ENCODE results near the gene TBX5. TPM values are rescaled to one million over a fixed set of nuclear protein-coding genes. Genes with fewer than 3 reads are reported as not detected.
"Not testable (repeated sequence)": the region's sequence is repeated elsewhere in the genome, so short reads cannot be mapped to it uniquely, and the experiment has no call there.

The TBX5 gene
- polyA plus RNA-seq, 4 donors = 0.04 TPM; not detected in 3

DNA sequence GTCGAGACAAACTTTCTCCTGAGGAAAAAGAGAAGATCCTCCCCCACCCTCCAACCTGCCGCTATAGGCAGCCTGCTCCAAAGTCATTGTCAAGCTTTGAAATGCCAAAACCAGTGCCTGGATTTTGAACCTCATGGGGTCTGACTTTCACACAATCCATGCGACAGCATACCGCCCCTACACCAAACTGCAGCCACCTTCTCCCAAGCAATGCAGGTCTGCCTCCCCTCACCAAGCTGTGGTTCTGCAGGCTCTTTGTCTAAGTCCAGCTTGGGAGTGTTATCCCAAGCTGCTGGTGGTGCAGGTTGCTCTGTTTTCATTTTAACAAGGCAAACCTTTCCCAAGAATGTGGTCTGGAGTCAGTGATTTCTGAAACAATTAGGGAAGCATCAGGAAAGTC, 12.4 kb downstream of the TBX5 start:
- no peak for DNase-seq (ENCODE audit: low read depth in 4 of 4, low spot score in 2 of 4)

DNA sequence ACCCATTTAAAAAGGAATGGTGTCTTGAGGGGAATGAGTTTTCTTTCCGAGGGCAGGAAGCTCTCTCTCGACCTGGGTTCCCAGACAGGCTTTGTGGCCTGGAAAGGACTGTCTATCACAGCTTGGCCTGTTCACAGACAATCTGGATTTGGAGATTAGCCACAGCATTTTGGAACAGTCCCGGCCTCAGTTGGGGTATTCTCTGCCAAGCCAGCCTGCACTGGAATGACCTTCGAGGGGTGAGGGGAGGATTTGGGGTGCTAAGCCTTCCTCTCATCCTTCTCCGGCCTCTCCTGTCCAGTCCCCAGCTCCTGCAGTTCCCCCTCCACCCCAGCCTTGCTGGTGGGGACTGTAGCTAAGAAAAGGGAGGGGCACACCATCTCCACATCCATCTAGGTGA, 13.0 kb downstream of the TBX5 start:
- no peak for DNase-seq (ENCODE audit: low read depth in 4 of 4, low spot score in 2 of 4)

DNA sequence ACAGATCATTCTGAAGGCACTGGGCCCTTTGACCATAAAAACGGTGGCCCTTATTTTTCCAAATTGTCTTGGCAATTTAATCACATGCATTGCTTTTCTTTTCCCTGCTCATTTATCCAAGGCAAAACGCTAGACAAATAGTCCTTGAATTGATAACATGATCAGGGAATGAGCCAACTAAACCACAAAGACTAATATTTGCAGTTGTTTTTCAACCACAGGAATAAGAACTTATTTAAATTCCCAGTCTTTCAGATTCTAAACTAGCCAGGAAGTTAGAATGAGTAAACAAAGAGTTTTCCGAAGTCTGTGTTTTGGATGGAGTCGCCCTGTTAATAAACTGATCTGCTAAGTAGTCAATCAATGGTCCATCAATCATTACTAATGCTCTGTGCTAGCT, 14.9 kb downstream of the TBX5 start:
- no peak for DNase-seq (ENCODE audit: low read depth in 4 of 4, low spot score in 2 of 4)

DNA sequence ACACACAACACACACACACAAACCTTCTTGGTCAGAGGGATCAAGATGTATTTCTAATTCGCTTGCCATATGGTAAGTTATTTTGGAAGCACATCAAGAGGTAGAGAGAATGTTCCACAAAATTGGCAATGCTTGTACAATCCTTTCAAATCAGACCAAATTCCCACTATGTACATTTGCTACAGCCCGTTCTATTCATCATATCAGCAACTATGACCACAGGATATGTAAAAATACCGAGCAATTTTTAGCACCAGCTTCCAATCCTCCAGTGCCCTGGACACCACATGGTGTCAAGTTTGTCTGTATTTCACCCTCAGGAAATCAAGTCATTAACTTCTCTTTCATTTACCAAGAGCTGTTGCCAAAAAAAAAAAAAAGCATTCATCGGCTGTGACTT, 21.2 kb downstream of the TBX5 start:
- DNase-seq (ENCODE audit: low read depth in 4 of 4, low spot score in 2 of 4) = no peak

DNA sequence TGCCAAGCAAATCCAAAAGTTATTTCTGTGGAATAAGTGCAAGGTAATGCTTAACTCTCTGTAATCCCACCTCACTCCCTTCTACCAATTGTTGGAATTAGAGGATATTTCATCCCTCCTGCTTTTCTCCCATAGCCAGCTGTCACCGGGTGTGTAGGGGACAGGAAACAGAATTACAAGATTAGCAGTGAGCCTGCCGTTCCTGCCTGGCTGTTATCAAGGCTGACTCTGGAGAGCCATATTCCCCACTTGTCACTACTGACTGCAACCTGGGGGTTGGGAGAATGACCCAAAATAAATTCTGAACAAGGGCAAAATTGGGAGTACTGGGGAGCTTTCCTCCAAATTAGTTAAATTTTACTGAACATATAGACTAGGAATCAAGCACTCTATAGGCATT, 24.8 kb downstream of the TBX5 start:
- DNase-seq (ENCODE audit: low read depth in 4 of 4, low spot score in 2 of 4) = no peak

DNA sequence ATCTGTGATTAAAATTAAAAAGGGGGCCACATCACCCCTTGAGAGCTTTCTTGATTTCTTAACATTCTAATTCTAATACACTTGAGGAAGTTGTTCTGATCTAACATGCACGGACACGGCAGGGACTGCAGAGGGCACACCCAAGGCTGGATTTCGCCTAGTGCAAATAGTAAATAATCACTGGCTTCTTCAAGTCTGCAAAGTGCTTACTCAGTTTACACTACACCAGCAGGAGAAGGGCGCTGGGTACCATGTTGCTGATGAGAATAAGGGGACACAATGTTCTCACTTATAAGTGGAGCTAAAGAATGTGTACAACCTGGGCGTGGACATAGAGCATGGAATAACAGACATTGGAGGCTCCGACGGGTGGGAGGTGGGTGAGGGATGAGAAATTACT, 34.2 kb downstream of the TBX5 start:
- DNase-seq (ENCODE audit: low read depth in 4 of 4, low spot score in 2 of 4) = no peak

DNA sequence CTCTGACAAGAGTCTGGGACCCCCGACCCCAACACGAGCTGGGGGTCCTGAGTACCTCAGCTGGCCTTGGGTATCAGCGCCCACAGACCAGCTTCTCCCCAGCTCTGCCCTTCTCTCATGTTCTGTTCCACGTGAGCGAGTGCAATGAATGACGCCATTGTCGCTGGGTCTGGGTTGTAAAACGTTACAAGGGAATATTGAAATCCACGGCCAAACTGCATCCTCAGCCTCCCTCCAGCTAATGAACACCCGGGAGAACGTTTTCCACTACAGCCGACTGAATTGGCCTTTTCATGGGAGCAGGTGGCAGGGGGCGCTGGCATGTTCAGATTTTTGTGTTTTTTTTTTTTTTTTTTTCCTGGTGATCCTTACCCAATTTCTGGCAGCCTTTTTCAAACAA, 34.7 kb downstream of the TBX5 start:
- no peak for DNase-seq (ENCODE audit: low read depth in 4 of 4, low spot score in 2 of 4)

DNA sequence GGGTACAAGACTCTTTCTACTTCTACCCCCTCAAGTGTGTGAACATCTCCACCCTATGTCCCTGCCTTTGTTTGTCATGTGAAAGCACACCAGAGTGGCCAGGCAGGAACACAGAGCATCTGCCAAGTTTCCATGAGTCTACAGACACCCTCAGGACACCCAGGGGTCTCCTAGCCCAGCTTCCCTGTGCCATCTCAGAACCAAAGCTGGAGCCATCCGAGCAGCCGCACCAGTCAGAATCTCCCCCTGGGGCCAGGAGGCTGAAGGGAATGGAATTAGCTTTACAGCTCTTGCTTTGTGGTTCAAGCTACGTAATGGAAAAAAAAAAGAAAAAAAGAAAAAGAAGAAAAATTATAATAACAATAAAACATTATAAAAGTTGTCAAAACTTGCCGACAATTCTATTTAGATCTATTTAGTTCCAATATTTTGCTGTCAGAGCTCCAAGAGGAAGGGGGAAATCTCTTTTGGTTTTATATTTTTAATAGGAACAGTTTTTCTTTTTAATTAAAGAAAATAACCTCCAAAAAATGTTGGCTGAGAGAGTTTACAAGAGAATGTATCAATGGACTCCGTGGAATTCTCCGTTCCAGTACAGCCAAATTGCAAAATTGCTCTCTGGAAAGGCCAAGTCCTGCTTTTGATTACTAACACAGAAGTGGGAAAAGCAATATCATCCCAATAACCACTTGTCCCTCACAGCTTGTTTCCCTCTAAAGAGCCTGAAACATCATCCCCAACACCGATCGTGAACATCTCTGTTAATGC, 37.1 kb downstream of the TBX5 start:
- no peak for DNase-seq (ENCODE audit: low read depth in 4 of 4, low spot score in 2 of 4)

DNA sequence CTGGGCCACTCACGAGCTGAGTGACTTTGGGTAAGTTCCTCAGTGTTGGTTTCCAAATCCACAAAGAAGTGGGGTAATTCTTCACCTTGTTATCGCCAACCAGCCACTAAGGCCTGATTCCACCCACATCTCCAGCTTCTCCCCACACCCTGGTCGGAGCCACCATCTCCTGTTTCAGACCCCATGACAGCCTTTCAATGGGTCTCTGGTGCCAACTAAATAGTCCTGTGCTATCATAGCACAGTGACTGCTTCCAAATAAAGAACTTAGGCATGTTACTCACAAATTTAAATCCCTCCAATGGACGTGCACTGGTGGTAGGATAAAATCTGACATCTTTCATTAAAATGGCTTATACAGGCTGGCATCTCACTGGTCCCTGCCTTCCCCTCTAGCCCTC, 44.0 kb downstream of the TBX5 start:
- DNase-seq (ENCODE audit: low read depth in 4 of 4, low spot score in 2 of 4) = no peak

DNA sequence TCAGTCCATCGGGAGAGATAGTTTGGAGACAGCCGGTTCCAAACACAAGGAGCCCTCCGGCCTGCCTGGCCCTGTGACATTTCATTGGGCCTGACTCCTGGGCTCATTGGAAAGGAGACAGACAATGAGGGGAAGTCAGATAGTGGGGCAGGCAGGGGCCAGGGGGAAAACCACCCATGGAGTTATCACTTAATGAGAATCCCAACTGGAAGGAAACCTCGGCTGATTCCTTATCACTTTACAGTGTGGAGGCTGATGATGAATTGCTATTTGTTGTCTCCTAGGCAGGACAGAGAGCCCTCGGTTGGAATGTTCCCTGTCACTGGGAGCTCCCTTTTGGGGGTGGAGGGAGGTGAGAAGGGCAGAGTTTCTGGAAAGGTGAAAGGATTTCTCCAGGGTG, 44.4 kb downstream of the TBX5 start:
- DNase-seq (ENCODE audit: low read depth in 4 of 4, low spot score in 2 of 4) = no peak

DNA sequence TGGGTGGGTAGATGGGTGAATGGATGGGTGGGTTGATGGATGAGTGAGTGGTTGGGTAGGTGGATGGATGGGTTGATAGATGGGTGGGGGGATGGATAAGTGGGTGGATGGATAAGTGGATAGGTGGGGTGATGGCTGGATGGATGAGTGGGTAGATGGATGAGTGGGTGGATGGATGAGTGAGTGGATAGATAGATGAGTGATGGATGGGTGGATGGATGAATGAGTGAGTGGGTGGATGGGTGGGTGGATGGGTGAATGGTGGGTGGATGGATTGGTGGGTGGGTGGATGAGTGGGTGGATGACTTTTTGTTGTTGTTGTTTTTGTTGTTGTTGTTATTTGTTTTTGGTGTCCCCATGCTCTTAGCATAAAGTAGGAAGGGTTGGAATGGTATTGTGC, 45.5 kb downstream of the TBX5 start:
- no peak for DNase-seq (ENCODE audit: low read depth in 4 of 4, low spot score in 2 of 4)

DNA sequence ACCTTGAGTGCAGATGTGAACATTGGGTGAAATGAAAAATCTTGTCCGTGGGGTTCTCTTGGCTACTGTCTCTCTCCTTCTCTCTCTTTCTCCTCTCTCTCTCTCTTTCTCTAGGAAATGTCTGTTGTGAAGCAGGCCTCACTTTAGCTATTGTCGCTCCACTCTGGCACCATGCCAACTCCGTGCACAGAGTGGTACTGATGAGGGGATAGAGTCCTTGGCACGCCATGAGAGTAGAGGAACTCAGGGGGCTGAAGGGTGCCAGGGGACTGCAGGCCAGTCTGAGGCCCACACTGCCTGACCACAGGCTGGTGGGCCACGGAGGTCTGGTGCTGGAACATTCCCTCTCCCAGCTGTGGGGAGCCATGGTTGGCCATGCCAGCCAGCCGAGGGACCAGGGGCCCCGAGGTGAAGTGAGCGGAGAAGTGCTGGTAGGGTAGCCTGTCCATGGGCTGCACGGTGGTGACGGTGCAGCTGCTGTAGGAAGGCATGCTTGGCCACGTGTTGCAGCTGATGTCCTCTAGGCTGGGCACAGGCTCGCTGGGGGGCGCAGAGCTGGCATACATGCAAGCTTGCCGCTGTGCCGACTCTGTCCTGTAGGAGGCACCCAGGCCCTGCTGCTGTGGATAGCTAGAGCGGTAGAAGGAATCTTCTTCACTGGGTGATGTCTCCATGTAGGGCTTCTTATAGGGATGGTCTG, 50.4 kb downstream of the TBX5 start:
- no peak for DNase-seq (ENCODE audit: low read depth in 4 of 4, low spot score in 2 of 4)

DNA sequence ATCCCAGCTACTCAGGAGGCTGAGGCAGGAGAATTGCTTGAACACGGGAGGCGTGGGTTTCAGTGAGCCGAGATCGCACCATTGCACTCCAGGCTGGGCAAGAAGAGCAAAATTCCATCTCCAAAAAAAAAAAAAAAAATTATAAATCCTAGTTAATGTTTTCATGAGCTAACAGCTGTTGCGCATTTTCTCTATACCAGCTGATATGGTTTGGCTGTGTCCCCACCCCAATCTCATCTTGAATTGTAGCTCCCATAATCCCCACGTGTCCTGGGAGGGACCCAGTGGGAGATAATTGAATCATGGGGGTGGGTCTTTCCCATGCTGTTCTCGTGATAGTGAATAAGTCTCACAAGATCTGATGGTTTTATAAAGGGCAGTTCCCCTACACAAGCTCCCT, 56.7 kb downstream of the TBX5 start:
- DNase-seq (ENCODE audit: low read depth in 4 of 4, low spot score in 2 of 4) = not testable (repeated sequence)

DNA sequence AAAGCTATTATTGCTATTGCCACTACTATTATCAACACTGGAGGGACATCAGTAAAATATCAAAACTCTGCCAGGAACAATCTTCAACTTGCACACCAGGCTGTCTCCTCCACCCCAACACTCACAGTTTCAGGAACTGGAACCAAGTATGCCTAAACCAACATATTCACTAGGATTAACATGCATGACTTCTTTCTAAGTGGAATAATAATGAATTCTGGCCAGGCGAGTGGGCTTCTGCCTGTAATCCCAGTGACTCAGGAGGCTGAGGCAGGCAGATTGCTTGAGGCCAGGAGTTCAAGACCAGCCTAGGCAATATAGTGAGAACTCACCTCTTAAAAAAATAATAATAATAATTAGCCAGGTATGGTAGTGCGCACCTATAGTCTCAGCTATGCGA, 58.1 kb downstream of the TBX5 start:
- DNase-seq (ENCODE audit: low read depth in 4 of 4, low spot score in 2 of 4) = no peak

DNA sequence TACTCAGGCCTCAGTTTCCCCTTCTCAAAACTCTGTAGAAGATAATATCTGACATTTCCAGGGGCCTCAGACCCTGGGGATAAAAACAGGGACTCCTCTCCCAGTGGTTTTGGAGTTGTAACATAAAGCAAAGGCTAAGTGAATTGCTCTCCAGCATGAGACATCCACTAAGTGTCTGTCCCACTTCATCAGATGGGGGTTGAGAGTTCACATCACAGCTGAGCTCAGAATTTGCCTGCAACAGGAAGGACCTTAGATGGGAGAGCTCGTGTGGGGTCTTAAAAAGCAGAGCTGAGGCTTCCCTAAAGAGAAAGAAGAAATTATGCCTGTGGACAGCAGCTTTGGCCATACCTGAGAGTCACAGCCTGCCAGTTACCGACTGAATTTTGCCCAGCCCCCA, 61.1 kb downstream of the TBX5 start:
- DNase-seq (ENCODE audit: low read depth in 4 of 4, low spot score in 2 of 4) = no peak

DNA sequence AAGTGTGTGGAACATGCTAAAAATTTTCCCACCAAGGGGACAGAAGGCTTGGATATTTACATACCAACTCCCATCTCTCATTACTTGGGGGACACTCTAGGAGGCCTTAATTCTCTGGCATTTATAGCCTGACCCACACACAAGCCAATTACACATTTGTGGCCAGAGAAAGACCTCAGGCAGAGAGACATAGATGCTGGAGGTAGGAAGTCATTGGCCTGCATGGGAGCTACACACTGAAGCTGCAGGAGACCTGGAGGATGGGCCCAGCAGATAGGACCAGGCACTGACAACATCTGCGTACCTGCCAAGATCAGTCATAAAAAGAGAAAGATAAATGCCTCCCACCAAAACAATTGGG, 61.7 kb downstream of the TBX5 start:
- no peak for DNase-seq (ENCODE audit: low read depth in 4 of 4, low spot score in 2 of 4)

DNA sequence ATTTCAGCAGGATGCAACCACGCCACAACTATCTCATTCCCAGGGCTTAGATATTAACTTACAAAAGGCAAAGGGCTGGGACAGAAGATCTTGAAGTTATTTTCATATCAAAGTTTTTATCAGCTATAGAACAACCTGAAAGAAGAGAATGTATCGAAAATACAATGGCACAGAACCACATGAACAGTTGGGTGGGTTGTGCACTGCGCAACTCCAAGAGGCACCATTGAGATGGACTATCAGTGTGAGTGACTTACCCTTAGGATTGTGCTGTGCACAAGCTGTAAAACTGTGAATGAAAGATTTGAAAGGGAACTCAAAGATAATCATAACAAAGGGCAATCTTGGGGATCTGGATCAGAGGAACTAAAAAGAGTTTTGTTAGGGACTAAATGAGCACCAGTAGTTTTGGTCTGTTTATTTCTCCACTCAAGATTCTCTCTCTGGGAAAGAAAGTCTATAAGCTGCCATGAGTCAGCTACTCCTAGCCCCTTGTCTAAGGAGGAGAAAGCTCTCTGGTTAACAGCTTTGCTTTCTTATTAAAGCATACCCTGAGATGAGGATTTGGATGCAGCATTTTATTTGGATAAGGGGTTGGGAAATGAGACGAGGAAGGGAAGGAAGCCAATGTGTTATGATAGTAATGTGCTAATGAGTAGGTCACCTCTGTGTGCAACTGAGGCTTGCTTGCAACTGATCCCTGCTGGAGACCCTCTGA, 62.2 kb downstream of the TBX5 start:
- DNase-seq (ENCODE audit: low read depth in 4 of 4, low spot score in 2 of 4) = no peak

DNA sequence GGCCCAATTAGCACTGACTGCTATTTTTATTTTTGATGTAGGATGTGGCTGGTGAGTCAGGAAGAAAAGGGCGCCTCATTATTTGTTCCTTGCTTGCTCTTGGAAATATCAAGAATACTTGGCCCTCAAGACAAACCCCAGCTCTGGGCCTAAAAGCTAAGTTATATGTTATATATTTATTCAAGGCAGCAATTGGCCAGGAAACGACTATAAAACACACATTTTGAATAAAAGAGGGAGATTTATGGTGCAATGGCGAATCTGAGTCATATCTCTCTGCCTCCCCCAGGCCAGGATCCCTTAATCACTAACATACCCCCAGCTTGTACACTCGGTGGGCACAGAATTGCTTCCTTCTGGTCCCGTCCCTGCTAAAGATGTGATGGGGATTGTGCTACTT, 63.3 kb downstream of the TBX5 start:
- no peak for DNase-seq (ENCODE audit: low read depth in 4 of 4, low spot score in 2 of 4)

DNA sequence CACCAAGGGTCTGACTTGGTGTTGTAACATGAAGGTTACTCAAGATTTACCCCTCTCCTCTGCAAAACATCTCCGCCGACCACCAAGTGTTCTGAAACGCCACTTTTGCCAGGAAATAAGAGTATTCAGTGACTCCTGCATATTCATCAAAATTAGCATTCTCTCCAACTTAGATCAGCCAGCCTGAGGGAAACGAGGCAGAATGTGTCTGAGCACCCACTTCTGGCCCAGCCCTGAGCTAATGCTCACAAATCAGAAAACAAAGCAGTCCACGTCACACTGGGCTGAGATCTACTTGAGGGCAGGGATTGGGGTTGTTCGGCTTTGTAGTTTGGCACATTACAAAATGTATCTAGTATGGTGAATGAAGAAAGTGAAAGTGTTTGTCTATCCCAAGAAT, 64.3 kb downstream of the TBX5 start:
- no peak for DNase-seq (ENCODE audit: low read depth in 4 of 4, low spot score in 2 of 4)

DNA sequence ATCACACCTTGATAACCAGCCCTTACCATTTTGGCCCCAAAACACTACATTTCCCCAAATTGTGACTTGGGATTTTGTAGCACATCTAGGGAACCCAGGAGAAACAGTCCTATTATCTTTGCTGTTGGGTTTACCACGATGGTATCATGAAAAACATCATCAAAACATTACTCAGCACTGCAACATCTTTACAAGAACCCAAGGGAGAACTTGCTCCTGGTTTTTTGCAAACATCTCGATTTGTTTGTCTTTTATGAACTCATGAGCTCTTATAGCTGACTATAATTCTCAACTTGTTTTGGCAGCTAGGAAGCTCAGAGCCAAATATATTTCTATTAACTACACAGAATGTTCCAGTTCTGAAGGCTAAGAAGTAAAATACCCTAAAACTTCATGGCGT, 65.7 kb downstream of the TBX5 start:
- no peak for DNase-seq (ENCODE audit: low read depth in 4 of 4, low spot score in 2 of 4)

DNA sequence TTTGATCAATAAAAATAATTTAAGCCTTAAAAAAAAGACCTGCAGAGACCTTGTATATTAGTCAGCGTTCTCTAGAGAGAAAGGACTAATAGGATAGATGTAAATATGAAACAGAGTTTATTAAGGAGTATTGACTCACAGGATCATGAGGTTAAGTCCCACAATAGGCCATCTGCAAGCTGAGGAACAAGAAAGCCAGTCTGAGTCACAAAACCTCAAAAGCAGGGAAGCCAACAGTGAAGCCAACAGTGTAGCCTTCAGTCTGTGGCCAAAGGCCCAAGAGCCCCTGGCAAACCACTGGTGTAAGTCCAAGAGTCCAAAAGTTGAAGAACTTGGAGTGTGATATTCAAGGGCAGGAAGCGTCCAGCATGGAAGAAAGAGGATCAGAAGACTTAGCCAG, 66.3 kb downstream of the TBX5 start:
- no peak for DNase-seq (ENCODE audit: low read depth in 4 of 4, low spot score in 2 of 4)

DNA sequence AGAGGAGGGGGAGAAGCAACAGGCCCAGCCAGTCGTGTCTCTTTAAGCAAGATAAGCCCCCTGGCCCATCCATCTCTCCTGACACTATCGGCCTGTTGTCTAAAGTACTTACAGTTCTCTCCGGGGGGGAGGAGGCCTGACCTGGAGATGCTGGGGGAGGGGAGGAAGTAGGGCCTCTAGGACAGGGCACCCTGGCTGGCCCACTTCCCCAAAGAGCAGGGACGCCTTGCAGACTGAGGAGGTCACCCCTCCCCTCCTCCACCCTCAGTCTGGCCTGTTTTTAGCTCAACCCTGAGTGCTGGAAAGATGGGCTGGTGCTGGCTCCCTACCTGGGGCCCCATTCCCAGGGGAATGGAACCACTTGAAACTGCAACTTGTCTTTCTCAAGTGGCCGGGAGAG, 70.3 kb downstream of the TBX5 start:
- DNase-seq (ENCODE audit: low read depth in 4 of 4, low spot score in 2 of 4) = no peak
